ENCODE data around the gene QRFPR.
"Not testable (repeated sequence)": the region's sequence is repeated elsewhere in the genome, so short reads cannot be mapped to it uniquely, and the experiment has no call there.

Gene QRFPR

DNA sequence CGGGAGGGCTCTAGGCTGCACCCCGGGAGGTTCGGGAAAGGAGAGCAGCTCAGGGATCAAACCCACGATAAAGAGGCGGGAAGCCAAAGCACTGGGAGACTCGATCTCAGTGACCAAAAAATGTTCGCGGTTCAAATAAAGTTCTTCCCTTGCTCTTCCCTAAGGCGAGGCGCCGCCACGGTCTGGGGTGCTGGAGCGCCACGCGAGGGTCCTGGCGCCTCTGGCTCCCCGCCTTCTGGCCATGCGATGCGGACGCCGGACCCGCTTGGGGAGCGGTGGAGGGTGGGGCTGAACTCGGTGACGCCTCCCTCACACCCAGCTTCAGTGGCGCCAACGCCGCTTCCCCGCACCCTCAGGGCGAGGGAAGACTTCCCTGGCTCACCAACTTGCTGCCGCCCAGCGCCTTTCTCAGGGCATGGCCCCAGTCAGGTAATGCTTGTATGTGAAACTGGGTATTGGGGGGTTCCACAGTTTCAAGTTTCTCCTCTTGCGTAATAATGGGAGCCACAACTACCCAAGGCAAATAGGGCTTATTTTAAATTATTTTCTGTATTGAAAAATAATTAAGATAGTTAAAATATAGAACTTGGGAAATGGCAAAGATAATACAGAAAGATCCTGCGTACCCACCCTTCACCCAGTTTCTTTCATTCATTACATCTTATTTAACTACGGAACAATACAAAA is at the start of gene QRFPR:
TSS of gene QRFPR (minus strand) at position 243 of the 687 bp plus-strand sequence. CDS start 371 bp downstream, outside the sequence.
- DNase-seq, result no peak

DNA sequence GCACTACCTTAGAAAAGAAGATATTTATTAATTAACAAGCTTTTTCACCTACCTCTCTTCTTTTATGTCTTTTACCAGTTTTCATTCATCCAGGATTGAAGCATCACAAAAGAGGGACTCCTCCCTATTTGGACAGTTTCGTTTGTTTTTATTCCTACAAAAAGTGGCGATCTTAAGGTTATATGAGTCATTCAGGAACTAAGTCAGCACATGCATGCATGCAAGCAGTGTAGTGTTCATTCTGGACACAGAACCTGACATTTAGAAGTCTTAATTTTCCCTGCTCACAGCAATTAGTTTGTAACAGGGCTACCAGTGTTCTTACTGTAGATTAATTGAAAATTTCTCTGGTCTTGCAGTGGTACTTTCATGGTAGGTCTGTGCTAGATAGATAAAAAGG is 47.9 kb upstream of the QRFPR start:
- no peak for DNase-seq

DNA sequence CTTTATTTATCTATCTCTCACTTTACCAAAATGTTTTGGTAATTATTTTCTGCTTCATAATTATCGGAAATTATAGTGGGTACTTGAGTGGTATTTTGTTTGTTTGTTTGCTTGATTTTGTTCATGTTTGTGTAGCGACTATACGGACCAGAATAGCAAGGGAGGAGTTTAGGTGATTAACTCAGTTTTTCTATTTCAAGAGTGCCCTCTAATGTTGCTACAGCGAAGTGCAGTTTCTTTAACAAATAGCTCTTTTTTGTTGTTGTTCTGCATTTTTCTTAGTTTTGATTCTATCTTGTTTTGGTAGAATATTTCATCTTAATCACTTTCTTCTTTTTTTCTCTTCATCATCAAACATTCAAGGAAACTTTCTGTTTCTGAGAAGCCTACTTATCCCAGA is 40.8 kb upstream of the QRFPR start:
- DNase-seq, result no peak

DNA sequence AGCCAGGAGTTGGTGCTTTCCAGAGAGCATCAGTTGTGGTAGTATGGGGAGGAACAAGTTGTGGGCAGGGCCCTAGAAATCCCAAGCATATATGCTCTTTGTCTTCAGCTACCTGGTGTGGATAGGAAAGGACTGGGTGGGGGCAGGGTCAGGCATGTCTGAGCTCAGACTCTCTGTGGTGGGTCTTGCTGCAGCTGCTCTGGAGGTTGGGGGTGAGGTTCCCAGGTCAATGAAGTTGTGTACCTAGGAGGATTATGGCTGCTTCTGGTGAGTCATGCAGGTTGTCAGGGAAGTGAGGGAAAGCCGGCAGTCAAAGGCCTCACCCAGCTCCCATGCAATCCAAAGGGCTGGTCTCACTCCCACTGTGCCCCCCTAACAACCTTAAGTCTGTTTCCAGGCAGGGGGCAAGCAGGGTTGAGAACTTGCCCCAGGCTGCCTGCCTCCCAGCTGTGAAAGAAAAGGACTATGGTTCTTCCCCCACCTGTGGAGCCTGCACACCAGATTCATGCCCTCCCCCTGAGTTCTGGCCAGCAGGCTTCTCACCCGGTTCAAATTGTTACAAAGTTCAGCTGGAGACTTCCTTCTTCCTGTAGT is 30.4 kb upstream of the QRFPR start:
- no peak for DNase-seq

DNA sequence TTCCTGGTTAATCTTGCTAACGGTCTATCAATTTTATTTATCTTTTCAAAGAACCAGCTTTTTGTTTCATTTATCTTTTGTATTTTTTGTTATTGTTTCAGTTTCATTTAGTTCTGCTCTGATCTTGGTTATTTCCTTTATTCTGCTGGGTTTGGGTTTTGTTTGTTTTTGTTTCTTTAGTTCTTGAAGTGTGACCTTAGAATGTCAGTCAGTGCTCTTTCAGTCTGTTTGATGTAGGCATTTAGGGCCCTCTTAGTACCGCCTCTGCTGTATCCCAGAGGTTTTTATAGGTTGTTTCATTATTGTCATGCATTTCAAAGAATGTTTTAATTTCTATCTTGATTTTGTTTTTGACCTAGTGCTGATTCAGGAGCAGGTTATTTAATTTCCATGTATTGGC is 27.7 kb upstream of the QRFPR start:
- DNase-seq, result not testable (repeated sequence)

DNA sequence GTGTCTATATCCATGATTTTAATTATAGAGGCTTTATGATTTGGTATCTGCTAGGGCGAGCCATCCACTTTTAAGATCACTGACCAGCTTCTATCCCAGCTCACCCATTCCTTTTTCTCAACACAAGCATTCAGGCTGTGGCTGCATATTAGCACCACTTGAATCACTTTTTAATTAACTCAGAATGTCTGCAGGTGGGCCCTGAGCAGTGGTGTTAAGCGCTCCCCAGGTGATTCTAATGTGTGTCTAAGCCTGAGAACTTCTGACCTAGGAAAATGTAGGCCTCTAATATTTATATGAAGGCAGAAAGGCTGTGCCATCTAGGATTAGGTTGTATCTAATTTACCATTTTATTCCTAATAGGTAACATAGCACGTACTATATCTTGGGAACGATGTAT is 19.8 kb upstream of the QRFPR start:
- no peak for DNase-seq

DNA sequence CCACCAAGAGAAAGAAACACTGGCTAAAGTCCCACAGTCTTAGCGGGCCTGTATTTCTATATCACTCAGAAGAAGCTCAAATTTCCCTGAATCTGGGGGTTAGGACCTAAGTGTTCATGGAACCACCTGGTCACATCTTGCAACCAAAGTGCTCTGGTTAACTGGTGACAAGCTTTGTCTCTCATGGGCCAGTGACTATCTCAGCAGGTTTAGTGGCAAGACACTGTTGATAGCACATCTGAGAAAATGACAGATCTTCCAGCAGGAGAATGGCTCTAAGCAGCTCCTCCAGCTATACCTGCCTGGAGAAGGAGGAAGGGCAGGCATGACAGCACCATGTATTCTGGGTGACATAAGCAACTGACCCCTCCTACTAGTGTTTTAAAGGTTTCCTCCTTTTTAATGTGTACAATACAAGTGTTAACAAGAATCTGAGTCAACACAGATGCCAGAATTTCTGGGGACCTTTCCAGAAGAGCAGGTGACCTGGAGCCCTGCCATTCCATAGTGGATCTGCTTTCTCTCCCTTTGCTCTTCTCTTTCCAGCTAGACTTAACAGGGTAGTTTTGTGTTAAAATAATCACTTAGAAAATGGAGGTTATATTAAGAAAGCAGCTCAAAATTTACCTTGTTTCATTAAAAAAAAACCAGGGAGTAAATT is 17.3 kb upstream of the QRFPR start:
- no peak for DNase-seq

DNA sequence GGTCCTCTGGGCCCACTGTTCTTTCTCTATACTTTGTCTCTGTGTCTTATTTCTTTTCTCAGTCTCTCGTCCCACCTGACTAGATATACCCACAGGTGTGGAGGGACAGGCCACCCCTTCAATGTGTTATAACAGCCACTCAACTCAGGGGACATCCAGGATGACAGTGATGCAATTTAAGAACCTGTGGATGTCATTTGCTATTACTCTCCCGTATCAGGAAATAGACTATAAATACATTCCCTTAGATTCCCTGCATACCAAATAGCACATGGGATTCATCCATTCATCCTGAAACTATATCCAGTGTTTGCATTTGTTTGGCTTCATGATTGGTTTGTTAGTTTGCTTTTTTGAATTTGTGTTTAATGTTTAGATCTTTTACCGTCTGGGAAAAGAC is 16.6 kb upstream of the QRFPR start:
- DNase-seq, result no peak

DNA sequence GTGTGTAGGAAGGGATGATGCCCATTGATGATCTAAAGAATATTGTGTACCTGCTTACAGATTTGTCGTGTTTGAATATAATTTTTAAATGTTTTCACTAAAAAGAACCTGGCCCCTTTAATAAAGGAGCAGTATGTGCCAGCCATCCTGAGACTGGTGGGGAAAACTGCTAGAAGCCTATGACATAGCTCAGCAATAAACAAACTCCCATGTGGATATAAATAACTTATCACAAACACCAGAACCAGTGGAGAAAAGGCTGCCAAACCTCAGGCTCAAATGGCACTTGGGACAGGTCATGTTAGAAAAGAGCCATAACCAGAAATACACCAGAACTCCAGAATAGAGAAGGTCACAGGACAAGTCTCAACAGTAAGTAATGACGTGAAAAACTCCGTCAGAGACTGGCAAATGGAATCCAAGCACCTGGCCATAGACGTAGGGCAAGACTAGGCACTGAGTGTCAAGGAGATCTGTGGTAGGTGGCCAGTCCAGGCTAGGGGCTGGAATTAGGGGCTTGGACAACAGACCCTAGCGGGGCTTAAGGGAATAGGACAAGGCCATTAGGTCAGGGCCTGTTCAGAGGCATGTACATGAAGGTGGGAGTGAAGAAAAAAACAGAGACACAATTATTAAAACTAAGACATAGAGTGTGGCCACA is 11.7 kb upstream of the QRFPR start:
- DNase-seq, result no peak

DNA sequence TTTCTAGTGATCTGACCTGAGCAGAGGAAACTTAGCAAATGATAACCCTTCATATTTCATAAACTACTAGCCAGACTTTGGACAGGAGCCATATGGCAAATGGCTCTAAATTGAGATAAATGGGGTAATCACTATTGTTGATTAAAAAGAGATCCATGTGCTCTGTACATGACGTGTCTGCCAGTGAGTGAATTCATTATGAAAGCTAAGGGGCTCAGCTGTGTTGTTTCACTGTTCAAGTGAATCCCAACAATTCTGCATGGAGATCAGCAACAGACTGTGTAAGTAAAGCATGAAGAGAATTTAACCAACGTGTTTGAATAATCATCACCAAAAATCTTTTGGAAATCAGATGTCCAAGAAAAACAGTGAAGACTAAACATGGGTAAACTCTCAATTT is 9.5 kb upstream of the QRFPR start:
- no peak for DNase-seq

DNA sequence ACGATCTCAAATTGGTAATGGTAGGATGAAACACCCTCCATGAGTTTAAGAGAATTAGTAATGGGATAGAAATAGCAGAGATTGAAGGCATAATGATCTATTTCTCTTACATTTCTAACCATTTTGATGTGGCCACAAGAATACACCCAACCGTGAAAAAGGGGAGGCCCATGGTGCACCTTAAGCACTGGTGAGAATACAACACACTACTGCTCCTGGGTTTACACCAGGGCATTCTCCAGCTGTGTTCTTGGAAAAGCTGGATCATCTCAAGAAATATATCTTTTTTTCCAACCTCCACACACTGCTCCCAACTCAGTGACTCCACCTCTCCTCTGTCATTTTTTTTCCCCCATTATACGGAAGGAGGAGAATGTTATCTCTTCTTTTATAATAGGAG is 1.5 kb downstream of the QRFPR start:
- DNase-seq, result no peak

DNA sequence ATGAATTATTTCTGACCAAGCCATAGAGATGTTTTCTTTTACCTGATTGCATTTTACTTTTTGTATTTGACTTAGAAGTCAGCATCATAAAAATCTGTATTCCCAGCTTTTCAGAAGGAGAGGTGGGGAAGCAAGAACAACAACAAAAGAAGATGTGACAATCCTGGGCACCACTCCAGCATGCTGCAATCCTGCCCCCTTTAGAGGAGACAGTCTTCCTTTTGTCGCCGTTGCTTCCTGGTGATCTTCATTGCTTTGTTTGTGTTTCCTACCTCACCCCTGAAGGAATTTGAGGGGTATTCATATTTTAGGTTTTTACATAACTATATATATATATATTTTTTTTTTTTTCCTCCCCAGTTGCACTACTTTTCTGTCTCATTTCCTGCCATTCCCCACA is 3.7 kb downstream of the QRFPR start:
- DNase-seq, result no peak

DNA sequence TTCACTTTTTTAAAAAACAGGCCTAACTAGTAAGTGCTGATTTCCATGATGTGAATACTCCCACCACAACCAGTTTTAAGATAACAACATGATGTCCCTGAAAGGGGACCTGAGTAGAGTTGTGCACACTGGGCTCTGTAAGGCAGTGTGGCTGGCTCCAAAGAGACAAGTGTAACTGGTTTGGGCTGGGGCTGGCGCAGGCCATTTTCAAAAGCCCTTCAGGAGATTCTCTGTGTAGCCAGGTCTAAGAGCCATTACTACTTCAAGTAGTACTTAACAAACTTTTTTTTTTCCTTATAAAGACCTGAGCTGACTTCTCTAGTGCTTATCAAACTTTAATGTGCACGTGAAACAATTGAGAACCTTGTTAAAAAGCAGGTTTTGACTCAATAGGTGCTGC is 4.3 kb downstream of the QRFPR start:
- DNase-seq, result no peak

DNA sequence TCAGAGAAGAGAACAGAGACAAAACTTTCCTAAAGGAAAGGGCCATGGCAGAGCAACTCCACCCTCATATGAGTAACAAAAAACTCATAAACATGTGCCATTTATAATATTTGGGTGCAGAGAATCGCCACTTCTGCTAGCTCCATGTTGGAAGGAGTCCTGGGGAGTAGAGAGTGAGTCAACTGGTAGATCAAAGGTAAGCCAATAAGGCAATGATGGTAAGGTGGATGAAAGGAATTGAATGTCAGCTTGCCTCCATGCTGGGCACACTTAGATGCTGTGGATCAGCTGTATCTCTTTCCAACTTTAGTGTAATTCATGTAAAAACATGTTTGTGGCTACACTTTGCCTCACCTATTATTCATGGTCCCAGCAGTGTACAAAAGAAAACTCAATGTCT is 4.7 kb downstream of the QRFPR start:
- no peak for DNase-seq

DNA sequence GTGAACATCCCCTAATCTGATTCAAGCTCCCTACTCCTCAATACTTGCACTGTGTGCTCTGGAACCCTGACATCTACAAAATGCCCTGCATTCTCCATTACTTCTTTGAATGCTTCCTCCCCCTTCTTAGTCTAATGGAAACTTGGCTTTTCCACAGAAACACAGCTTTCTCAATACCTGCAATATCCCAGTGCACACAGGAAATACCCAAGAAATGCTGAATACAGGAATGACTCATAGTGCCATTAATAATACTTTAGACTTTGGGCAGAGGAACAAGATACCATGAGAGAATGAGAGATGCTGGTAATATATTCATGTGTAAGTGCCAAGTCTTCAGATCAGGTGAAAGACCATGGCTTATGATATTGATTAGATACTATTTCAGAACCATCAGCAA is 5.6 kb downstream of the QRFPR start:
- DNase-seq, result no peak

DNA sequence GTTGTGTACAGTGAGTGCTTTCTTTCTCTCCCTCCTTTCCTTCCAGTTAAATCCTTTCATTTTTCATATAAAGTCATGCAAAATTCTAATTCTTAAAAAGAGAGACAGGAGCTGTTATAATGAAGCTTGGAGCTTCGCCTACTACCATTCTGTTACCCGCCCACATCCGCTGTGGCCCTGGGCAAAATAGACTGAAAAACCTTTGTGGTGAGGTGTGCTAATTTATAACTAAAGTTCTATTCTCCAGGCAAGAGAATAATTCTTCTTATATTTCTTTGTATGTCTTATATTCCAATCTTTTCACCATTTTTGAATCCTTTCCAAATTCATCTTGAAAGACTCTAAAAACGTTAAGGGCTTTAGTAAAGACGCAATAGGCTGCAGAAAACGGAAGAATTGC is 7.0 kb downstream of the QRFPR start:
- DNase-seq, result no peak

DNA sequence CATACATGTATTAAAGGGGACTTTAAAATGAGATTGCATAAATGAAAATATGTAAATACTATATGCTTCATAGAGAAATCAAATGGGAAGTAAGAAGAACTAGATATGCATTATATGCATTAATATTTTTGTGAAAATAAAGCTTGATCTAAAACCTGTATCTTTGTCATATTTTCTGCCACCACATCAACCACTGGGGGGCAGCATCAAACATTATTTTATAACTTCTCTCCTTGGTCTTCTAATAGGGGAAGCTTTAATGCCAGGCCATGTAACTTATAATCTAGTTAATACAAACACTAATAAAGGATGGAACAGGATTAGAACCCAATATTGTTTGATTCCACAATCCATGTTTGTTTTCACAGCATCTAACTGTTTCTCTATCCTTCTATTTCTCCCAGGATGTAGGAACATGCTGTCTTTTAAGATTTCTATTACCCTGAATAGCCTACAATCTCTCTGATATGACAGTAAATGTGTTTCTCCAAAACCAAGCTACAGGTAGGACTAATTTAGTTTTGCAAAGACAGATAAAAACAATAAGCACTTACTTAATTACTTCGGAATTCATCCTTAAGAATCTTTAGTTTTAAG is 10.0 kb downstream of the QRFPR start:
- peak; percentile 35 for DNase-seq

DNA sequence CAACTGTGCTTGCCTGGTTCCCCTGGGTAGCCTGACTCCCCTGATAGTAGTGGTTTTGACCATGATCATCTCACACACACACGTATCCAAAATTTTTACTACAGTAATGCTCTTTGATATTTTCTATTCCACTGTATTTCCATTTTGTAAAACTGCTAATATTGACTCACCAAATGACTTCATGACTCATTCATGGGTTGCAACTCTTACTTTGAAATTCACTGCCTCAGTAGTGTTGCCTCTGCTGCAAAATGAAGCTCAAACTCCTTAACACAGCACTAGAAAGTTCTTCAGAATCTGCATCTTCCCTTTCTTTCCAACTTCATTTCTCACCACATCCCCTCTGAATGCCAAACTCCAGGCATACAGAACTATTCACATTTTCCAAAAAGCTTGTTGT is 20.3 kb downstream of the QRFPR start:
- no peak for DNase-seq

DNA sequence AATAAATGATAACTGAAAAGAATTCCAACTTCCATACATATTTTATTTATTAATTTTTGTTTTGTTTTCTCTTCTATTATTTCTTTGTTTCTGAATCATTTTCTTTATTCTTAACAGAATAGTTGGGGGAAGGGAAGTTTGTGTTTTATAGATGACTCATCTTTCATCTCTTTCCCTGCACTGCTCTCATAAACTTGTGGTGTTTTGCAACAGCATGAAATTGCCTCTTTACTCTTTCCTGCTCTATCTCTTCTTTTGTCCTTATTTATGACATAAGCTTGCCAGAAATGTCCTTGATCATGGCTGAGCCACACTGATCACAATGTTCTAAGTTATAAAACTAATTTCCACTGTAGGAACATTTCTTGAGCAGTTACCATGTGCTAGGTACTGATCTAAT is 22.3 kb downstream of the QRFPR start:
- DNase-seq, result no peak

DNA sequence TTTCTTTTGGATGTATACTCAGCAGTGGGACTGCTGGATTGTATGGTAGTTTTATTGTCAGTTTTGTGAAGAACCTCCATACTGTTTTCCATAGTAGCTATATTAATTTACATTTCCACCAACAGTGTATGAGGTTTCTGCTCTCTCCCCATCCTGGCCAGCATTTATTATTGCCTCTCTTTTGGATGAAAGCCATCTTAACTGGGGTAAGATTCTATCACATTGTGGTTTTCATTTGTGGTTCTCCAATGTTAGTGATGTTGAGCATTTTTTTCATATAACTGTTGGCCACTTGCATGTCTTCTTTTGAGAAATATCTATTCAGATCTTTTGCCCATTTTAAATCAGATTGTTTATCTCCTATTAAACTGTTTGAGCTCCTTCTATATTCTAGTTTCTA is 27.6 kb downstream of the QRFPR start:
- no peak for DNase-seq

DNA sequence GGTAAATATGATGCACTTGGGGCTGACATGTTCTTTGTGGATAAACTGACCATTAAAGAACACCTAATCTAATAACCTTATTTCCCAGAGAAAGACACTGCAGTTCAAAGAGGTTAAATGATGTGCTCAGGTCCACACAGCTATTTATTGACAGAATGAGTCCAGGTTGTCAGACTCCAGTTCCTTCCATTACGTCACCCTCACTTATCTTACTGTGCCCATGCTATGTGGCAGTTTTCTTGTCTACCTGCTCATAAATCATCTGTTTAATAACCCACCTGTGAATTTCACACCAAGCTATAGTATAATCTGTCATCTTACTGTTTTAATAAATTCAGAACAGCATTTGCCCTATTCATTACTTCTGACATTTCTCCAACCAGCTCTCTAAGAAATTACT is 36.7 kb downstream of the QRFPR start:
- DNase-seq, result no peak

DNA sequence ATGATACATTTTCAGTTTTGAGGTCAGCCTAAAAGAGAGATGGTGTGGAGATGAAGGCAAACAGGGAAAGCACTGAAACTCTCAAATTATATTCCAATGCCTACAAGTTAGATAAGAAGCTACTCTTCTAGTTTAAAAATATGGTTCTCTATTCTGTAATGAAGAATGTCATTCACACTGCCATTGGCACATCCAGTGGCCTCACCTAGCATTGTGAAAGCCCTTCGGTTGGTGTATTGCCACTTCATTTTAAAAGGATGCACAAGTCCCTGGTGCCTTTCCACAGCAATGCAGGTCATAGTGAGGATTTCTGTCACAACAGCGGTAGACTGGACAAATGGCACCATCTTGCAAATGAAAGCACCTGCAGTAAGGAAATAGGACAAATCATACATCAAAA is 40.6 kb downstream of the QRFPR start:
- no peak for DNase-seq

DNA sequence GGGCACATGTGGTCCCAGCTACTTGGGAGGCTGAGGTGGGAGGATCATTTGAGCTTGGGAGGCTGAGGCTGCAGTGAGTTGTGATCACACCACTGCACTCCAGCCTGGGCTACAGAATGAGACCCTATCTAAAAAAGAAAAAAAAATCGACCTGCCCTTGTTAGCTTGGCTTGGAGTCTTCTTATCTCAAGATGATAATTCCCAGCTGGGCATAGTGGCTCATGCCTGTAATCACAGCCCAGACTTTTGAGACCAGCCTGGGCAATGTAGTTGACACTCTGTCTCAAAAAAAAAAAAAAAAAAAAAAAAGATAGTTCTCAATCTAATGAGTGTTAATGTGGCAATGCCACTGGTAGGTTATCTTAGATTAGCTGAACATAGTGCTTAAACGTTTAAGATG is 41.0 kb downstream of the QRFPR start:
- DNase-seq, result no peak

DNA sequence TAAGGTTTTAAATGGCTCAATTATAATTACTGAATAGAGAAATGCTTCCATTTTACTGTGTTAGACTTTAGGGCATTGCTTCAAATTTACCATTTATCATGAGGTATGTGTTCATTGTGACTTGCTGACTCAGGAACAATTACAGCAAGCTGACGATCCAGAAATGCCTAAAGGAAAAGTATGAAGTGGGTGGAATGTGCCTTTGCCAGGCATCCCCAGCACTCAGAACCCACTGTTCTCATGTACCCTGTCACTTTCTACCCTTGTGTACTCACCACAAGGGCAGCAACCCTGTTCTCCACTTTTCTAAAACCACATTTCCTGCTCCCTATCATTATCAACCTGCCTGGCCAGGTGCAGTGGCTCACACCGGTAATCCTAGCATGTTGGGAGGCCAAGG is 41.5 kb downstream of the QRFPR start:
- DNase-seq, result no peak
